T-helper 2 cell treated with Interferon-gamma antibody and Interleukin-4, amounts not matched to agents 5 μg/mL and 100 μg/mL, for 36 hours (primary cell): ENCODE data around the gene PON3.

ENCODE experiments used
- DNase-seq: peaks from one replicate; pipeline ENCODE4 v3.0.0; 2021; ENCODE audit warnings: low spot score
- H3K27ac Mint-ChIP-seq: one replicate; pipeline ENCODE4 v1.8.0; 2021; ENCODE audit warnings: mild to moderate bottlenecking, mixed read lengths
- H3K27me3 Mint-ChIP-seq: one replicate; pipeline ENCODE4 v1.8.0; 2021; ENCODE audit warnings: low read depth, mixed read lengths
- H3K36me3 Mint-ChIP-seq: one replicate; pipeline ENCODE4 v1.8.0; 2021; ENCODE audit warnings: low read depth, mixed read lengths
- H3K4me1 Mint-ChIP-seq: one replicate; pipeline ENCODE4 v1.8.0; 2021; ENCODE audit warnings: low read depth, mixed read lengths
- H3K4me3 Mint-ChIP-seq: one replicate; pipeline ENCODE4 v1.8.0; 2022; ENCODE audit warnings: mild to moderate bottlenecking, moderate library complexity, mixed read lengths
- H3K9me3 Mint-ChIP-seq: one replicate; pipeline ENCODE4 v1.8.0; 2021; ENCODE audit warnings: mixed read lengths

Gene PON3

DNA sequence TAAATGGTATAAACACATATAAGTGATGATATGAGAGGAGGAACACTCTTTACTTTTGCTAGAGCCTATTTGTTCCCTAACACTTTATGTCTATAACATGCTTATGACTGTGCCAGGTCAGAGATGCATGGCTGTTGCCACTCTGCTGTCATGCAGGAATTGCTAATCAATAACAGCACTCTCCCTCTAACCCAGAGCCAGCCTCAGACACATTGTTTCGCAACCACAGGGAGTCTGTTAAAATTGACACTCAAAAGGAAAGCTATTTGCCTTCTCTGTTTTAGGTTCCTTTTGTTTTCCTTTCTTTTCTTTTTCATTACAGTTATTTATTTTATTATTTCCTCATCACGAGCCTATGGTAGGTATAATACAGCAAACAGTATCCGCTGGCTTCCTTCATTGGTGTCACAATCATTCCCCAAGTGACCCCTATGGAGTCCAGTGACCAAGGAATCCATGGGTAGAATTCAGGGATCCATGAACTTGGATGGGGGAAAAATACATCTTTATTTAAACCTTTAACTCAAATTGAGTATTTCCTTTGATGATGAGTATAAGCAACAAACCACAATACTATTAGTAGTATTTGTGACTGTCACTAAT is 31.8 kb upstream of the PON3 start:
- no peaks in the 10 kb centered on the region for H3K27me3 Mint-ChIP-seq
- H3K4me1 Mint-ChIP-seq = no peaks in the 10 kb centered on the region

DNA sequence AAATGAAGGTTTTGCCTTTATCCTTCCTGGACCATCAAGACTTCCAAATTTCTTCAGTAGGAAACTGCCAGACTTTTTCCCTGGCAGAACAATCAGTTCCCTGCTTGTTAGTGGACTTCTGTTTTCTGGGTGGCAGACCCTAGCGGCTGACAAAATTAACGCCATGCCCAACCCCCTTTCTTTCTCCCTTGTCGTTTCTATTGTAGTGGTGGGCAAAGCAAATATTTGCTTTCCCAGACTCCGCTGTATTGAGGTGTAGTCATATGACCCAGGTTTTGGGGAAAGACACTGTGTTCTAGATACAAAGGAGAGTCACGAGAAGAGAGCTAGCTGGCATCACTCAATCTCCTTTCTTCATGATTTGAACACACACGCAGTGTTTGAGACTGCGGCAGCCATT is 31.0 kb upstream of the PON3 start:
- Mint-ChIP-seq H3K36me3 (peaks cover 6% of the 10 kb centered on the region), H3K4me3 (no peak overlapping the region), H3K27me3 (no peaks in the 10 kb centered on the region), H3K4me1 (no peaks in the 10 kb centered on the region), H3K9me3 (peaks cover 3% of the 10 kb centered on the region), H3K27ac (no peak overlapping the region)
- DNase-seq = no peak

More for the DNA sequence above, 31.8 kb upstream of the PON3 start:
- Mint-ChIP-seq H3K27ac (no peak overlapping the region), H3K36me3 (peaks cover 6% of the 10 kb centered on the region), H3K4me3 (no peak overlapping the region), H3K9me3 (peaks cover 3% of the 10 kb centered on the region)
- DNase-seq = no peak

DNA sequence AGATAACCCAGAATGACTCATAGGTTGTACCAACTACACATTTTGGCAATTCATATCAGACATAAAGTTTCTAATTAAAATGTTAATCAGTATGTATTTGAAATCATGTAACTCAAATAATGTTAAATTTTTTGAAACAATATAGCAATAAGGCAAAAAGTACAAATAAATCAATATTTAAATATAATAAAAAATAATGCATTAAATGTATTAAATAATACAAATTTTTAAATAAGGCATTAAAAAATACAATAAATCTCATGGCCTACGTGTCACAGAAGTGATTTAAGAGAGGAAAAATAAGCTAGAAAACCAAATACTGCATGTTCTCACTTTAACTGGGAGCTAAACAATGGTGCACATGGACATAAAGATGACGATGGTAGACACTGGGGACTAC is 29.5 kb upstream of the PON3 start:
- no peak for DNase-seq
- no peak overlapping the region for H3K4me3 Mint-ChIP-seq
- no peak overlapping the region for H3K27ac Mint-ChIP-seq

DNA sequence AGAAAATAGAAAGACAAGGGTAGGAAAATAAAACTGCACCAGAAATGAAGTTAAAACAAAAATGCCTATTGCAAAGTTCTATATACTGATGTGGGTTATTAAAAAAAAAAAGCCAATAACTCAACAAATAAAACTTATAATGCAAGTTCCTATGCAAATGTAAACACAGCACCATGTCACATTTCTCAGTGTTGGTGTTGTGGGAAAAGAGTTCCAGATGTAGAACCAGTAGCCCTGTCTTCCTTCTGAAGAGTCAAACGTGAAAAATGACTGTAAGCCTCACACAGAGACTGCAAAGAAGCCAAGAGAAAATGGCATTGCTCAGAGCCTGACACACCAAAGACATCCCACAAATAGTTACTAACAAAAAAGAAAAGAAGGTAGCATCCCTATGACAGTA is 28.5 kb upstream of the PON3 start:
- no peaks in the 10 kb centered on the region for H3K27me3 Mint-ChIP-seq
- no peak overlapping the region for H3K4me3 Mint-ChIP-seq
- H3K9me3 Mint-ChIP-seq = peaks cover 3% of the 10 kb centered on the region
- H3K27ac Mint-ChIP-seq = no peak overlapping the region
- peaks cover 8% of the 10 kb centered on the region for H3K36me3 Mint-ChIP-seq
- DNase-seq = no peak
- H3K4me1 Mint-ChIP-seq = no peaks in the 10 kb centered on the region

More for the DNA sequence above, 29.5 kb upstream of the PON3 start:
- Mint-ChIP-seq H3K4me1 (no peaks in the 10 kb centered on the region), H3K9me3 (peaks cover 3% of the 10 kb centered on the region), H3K36me3 (peaks cover 8% of the 10 kb centered on the region), H3K27me3 (no peaks in the 10 kb centered on the region)

DNA sequence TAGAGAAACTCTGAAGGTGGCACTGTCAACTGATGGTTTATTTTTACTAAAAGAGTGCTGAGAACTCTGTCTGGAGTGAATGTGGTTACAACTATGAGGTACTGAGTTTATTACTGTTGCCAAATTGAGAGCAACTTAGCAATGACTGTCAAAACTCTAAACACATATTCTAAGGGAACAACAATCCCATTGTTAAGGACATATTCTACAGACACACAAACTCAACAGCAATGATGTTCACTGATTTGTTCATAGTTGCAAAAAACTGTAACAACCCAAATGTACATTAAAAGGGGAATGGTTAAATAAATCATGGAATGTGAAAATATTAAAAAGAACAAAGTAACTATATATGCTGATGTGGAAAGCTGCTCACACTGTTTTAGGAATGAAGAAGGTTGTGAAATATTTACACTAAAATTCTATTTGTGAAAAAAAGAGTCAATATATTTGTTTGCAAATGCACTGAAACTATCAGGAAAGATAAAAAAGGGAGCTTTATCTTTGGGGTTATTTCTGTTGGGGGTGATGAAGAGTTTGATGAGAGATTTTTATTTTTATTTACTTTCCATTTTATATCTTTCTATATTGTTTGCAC is 25.8 kb upstream of the PON3 start:
- peaks cover 3% of the 10 kb centered on the region for H3K9me3 Mint-ChIP-seq

DNA sequence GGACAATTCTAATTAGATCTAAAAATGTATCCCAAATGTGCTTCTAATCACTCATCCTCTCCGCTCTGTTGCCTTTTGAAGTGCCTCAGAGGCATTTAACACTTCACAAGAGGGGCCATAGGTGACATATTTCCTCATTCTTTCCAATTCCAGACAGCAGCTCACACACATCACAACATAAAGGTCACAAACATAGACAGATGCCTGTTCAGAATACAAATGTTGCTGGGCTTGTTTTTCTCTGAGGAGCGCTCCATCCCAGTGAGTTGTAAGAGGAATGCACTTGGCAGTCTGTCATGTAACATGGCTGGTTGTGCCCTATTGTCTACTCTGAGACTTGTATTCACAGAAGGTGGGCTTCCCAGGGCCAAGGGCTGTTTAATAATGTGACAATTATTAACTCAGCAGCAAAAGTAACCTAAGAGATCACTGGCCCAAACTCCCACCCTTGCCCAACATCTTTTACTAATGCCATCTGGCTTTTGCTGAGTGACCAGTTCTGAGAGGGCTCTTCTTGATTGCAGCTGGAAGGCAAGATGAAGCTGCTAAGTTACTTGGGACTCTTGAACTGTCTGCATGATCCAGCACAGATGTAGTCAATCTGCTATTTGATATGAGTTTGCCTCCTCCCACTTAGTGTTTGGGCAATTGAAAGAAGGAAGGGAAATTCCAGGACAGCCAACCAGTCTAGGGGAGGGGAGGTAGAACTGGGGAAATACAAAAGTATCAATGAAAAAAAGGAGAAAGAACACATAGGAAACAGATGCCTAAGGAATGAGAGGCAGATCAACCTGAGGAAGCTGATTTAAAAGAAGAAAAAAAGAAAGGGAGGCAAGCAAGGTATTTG is 25.0 kb upstream of the PON3 start:
- Mint-ChIP-seq H3K27ac (no peak overlapping the region), H3K27me3 (no peaks in the 10 kb centered on the region), H3K4me1 (no peaks in the 10 kb centered on the region), H3K9me3 (peaks cover 3% of the 10 kb centered on the region), H3K36me3 (peaks cover 8% of the 10 kb centered on the region), H3K4me3 (no peak overlapping the region)
- no peak for DNase-seq

More for the DNA sequence above, 25.8 kb upstream of the PON3 start:
- H3K4me1 Mint-ChIP-seq = no peaks in the 10 kb centered on the region
- no peak overlapping the region for H3K4me3 Mint-ChIP-seq
- H3K36me3 Mint-ChIP-seq = peaks cover 8% of the 10 kb centered on the region
- no peaks in the 10 kb centered on the region for H3K27me3 Mint-ChIP-seq
- no peak overlapping the region for H3K27ac Mint-ChIP-seq
- DNase-seq = no peak

DNA sequence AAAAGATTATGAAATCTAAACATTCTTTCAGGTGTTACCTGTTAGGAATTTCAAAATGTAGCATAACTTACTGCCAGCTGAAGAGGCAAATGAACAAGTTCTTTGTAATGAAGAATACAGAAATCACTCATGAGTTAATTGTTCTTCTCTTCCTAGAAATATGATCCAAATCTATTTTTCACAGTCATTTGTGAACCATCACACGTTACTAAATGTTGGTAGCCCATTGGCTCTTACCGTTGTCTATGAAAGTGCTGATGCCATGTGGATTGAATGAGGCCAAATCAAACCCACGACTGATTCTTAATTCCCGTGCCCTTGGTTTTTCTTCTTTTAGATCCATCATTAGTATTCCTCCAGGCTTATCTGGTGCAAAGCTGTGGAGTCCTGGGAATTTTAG is 15.9 kb upstream of the PON3 start:
- H3K4me1 Mint-ChIP-seq = peaks cover 7% of the 10 kb centered on the region
- H3K4me3 Mint-ChIP-seq = no peak overlapping the region
- DNase-seq = no peak
- no peak overlapping the region for H3K27ac Mint-ChIP-seq
- no peaks in the 10 kb centered on the region for H3K9me3 Mint-ChIP-seq
- H3K27me3 Mint-ChIP-seq = no peaks in the 10 kb centered on the region
- H3K36me3 Mint-ChIP-seq = peaks cover 8% of the 10 kb centered on the region

DNA sequence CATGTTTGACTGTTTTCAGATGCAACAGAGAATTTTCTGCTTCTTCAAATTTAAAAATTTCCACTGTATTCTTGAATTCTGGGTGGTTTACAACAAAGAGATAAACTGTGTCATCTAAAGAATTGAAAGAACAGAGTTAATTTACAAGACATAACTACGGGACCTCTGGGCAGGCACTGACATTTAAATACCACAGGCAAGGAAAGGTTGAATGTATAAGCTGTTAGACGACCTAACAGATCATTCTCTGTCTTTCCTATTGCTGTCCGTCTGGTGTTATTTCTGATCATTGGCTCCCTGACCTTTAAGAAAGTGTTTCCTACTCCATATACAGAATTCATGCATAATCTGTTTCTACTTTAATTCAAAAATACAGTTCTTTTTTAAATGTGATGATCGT is 15.5 kb upstream of the PON3 start:
- H3K27ac Mint-ChIP-seq = no peak overlapping the region

DNA sequence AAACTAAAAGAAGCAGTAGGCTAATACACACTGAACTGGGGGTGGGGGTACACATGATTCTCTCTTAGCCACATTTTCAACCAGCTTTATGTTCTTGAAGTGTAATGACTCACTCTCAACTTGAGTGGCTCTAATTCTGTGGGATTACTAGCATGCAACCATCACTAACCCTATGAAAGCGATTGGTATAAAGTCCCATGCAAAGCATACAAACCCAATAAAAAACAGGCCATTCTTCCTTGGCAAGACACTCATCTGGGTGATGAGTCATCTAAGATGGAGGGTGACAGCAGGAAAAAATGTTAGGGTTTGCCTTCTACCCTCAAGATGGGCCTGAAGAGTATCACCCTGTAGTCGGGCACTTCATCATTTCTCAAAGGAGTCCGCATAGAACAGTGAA is 14.9 kb upstream of the PON3 start:
- H3K4me1 Mint-ChIP-seq = peaks cover 7% of the 10 kb centered on the region

More for the DNA sequence above, 15.5 kb upstream of the PON3 start:
- peaks cover 7% of the 10 kb centered on the region for H3K4me1 Mint-ChIP-seq
- H3K36me3 Mint-ChIP-seq = peaks cover 8% of the 10 kb centered on the region
- no peaks in the 10 kb centered on the region for H3K27me3 Mint-ChIP-seq
- DNase-seq = no peak
- H3K9me3 Mint-ChIP-seq = no peaks in the 10 kb centered on the region
- H3K4me3 Mint-ChIP-seq = no peak overlapping the region

DNA sequence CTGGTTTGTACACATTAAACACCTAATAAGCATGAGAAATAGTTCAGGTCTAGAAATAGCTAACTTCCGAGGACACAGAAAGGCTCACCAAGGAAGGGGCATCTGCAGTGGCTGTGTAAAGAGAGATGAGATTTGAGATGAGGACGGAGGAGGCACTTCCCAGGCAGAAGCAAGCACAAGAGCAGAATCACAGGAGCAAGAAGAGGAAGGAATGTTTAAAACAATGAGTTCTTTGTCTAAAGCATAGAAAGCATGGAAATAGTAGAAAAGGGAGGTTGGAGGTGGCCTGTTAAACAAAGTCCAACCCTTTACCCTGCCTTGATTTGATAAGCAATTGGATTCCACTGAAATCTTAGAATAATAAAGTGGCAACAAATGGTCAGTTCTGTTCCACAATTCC is 11.6 kb upstream of the PON3 start:
- no peak overlapping the region for H3K4me3 Mint-ChIP-seq
- H3K9me3 Mint-ChIP-seq = no peaks in the 10 kb centered on the region
- no peak overlapping the region for H3K27ac Mint-ChIP-seq
- H3K36me3 Mint-ChIP-seq = peaks cover 4% of the 10 kb centered on the region
- H3K4me1 Mint-ChIP-seq = peaks cover 5% of the 10 kb centered on the region
- no peak for DNase-seq
- H3K27me3 Mint-ChIP-seq = no peaks in the 10 kb centered on the region

More for the DNA sequence above, 14.9 kb upstream of the PON3 start:
- no peaks in the 10 kb centered on the region for H3K9me3 Mint-ChIP-seq
- no peak overlapping the region for H3K27ac Mint-ChIP-seq
- no peaks in the 10 kb centered on the region for H3K27me3 Mint-ChIP-seq
- H3K36me3 Mint-ChIP-seq = peaks cover 7% of the 10 kb centered on the region
- no peak overlapping the region for H3K4me3 Mint-ChIP-seq
- no peak for DNase-seq

DNA sequence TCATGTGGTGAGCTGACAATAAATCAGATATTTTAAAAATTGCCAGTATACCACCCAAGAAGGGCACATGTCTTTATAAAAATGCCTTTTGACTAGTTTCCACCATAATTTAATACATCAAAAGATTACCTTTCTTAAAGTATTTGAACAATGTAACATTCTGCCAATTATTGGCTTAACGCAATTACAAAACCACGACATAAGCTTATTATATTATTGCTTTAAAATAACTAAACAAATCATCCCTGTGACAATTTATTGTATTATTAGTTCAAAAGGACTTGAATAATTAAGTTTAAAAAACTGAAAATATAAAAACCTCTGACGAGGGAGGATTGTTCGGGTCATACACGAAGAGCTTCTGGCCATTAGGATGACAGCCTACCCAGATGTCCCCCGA is 9.6 kb upstream of the PON3 start:
- Mint-ChIP-seq H3K4me1 (no peaks in the 10 kb centered on the region), H3K36me3 (peaks cover 3% of the 10 kb centered on the region)
- DNase-seq = no peak

DNA sequence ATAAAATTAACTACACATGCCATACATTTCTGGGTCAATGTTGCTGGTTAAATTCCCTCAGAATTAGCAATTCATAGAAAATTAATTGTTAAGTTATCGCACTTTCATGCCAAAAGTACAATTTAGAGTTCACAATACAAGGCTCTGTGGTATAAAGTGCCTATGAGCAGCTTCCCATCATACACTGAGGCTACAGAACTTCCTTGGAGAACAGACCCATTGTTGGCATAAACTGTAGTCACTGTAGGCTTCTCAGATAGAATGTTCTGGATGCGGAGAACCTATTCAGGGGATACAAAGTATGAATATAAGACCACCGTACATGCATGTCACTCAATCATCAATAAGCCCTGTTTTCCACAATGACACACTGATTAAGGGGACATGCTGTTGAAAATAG is 9.0 kb upstream of the PON3 start:
- no peaks in the 10 kb centered on the region for H3K4me1 Mint-ChIP-seq
- no peak overlapping the region for H3K4me3 Mint-ChIP-seq
- H3K27me3 Mint-ChIP-seq = peaks cover 2% of the 10 kb centered on the region
- H3K27ac Mint-ChIP-seq = no peak overlapping the region
- DNase-seq = no peak
- no peaks in the 10 kb centered on the region for H3K36me3 Mint-ChIP-seq
- no peaks in the 10 kb centered on the region for H3K9me3 Mint-ChIP-seq

More for the DNA sequence above, 9.6 kb upstream of the PON3 start:
- H3K27ac Mint-ChIP-seq = no peak overlapping the region
- no peaks in the 10 kb centered on the region for H3K27me3 Mint-ChIP-seq
- H3K9me3 Mint-ChIP-seq = no peaks in the 10 kb centered on the region
- no peak overlapping the region for H3K4me3 Mint-ChIP-seq

DNA sequence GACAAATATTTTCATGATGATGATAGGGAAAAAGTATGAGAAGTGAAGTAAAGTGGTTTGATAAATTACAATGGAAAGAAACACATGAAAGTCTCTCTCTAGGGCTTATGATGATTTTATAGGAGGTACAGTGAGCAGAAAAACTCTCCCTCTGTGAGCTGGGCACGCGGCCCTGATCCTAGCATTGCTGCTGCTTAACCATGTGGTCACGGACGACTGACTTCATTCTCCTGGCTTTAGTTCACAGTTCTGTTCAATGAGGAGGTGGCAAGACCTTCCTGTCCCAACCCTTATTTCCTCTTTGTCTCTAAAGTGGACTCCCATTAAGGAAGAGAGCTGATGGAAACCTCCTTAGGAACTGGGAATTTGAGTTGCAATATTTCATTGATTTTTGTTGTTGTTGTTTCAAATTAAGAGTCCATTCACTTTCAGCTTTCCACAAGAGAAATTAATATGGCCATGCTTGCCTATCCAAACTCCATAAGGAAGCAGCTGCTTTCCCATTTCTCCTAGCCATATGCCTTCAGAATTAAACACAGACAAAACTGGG is 8.2 kb upstream of the PON3 start:
- Mint-ChIP-seq H3K27me3 (peaks cover 2% of the 10 kb centered on the region), H3K27ac (no peak overlapping the region), H3K36me3 (no peaks in the 10 kb centered on the region), H3K9me3 (no peaks in the 10 kb centered on the region), H3K4me1 (no peaks in the 10 kb centered on the region), H3K4me3 (no peak overlapping the region)
- no peak for DNase-seq
